Thyroid gland (tissue), 4 donors: ENCODE measurements around the gene ERI2. TPM values are rescaled to one million over a fixed set of nuclear protein-coding genes. Genes with fewer than 3 reads are reported as not detected.

Experiments
- DNase-seq, 2 donors: peaks; one replicate each; pipeline ENCODE4 v3.0.0-alpha.2; 2019
- H3K27ac ChIP-seq, 3 donors: fragments of 200-600 bp; sonication (generic); 1 replicate in 2 of 3; 2 replicates in 1 of 3; pipeline ENCODE4 v1.5.1; 2016 to 2019; ENCODE audit warnings: mild to moderate bottlenecking in 1 of 3, moderate library complexity in 1 of 3
- H3K27me3 ChIP-seq: fragments of 200-600 bp; sonication (generic); one replicate; pipeline ENCODE4 v1.5.1; 2019
- H3K36me3 ChIP-seq, 2 donors: fragments of 200-600 bp; sonication (generic); one replicate each; pipeline ENCODE4 v1.5.1; 2016 to 2019
- H3K4me1 ChIP-seq, 2 donors: fragments of 200-600 bp; sonication (generic); one replicate each; pipeline ENCODE4 v1.5.1; 2017 to 2019
- H3K4me3 ChIP-seq, 3 donors: fragments of 200-600 bp; sonication (generic); replicated peaks in 1 of 3; 1 replicate in 2 of 3; 2 replicates in 1 of 3; pipeline ENCODE4 v1.5.1; 2016; ENCODE audit warnings: mild to moderate bottlenecking in 1 of 3
- H3K9me3 ChIP-seq: fragments of 200-600 bp; sonication (generic); one replicate; pipeline ENCODE4 v1.5.1; 2017
- POLR2A ChIP-seq, 2 donors: fragments of 450-650 bp; IDR thresholded peaks; one replicate each; pipeline ENCODE4 v1.6.1; 2017; ENCODE audit warnings: antibody characterized with exemption in 2 of 2, mild to moderate bottlenecking in 2 of 2, moderate library complexity in 1 of 2
- WGBS, 2 donors: methylation state at CpG; one replicate each; pipeline ENCODE4 v1.1.5; 2017; 5-methylcytosine and 5-hydroxymethylcytosine counted together
- intact Hi-C: fragments of 100-400 bp; cut with DNase I; formaldehyde crosslinking; loops from one replicate; pipeline ENCODE4 v1.15.1; 2023
- small RNA-seq: library from RNA; depleted of rRNA; stranded (forward); fragments of <200 nt; gene quantifications from one replicate; pipeline ENCODE3, GENCODE V24; 2016
- total RNA-seq, 4 donors: library from RNA; depleted of rRNA; stranded (reverse); fragments of >200 nt; gene quantifications; one replicate each; pipeline ENCODE4 v1.2.3, GENCODE V29; 2016
- TF ChIP-seq, protein P1 (sequence below), 6 experiments: fragments of 200-600 bp in 3 of 6; fragments of 450-650 bp in 3 of 6; sonication (generic) in 3 of 6; IDR thresholded peaks; one replicate each; pipeline ENCODE4 v1.5.1; 2016 to 2019; ENCODE audit warnings: antibody characterized with exemption in 6 of 6, mild to moderate bottlenecking in 2 of 6, inconsistent platforms in 1 of 6, moderate library complexity in 1 of 6

The ERI2 gene
- total RNA-seq, 4 donors from 2014 or later = 22.2 to 31.4 (median 25.3) TPM

DNA sequence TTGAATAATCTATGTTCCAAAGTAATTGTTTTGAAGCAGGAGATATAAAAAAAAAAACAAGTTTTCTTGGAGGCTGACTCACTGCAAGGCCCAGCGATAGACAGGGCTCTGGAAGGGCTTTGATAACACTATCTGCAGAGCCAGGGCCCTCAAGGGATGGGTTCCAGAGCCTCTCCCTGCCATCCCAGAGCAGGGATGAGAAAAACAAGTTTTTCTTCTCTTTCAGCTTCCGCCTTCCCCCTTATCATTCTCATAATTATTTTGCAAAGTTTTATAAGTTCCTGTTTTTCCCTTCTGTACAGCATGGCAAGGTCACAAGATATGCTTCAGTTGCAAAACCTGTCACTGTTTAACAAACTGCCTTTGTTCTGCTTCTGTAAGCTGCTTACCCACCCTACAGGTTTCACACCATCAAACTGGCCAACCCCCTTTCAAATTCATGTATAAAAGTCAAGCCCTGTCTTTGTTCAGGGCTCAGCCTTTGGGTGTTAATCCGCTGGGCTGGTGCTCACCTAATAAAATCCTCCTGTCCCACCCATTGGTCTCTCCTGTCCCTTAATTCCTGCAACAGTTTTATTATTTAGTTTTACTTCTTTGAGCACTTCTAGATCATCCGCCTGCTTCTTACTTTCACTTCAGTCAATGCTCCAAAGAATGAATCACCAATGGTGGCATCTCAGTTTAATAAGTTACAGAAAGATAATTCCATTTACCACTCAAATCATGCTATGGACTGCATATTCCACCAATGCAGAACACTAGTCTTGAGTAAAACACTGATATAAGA lies 59.0 kb downstream of the ERI2 start:
- Histone ChIP-seq H3K36me3 (no peaks in the 10 kb centered on the region), H3K27ac (no peak overlapping the region), H3K4me1 (peaks cover 0 to under 1% of the 10 kb centered on the region in 2 donors), H3K4me3 (no peak overlapping the region), H3K9me3 (no peaks in the 10 kb centered on the region), H3K27me3 (no peaks in the 10 kb centered on the region)
- intact Hi-C loops = no loop called here
- WGBS, 2 donors = 86 to 90% methylated on average over 4 of the region's 4 CpGs
- no peak for TF ChIP-seq POLR2A (IDR thresholded peaks at IDR 0.05)
- TF ChIP-seq, protein P1, sequence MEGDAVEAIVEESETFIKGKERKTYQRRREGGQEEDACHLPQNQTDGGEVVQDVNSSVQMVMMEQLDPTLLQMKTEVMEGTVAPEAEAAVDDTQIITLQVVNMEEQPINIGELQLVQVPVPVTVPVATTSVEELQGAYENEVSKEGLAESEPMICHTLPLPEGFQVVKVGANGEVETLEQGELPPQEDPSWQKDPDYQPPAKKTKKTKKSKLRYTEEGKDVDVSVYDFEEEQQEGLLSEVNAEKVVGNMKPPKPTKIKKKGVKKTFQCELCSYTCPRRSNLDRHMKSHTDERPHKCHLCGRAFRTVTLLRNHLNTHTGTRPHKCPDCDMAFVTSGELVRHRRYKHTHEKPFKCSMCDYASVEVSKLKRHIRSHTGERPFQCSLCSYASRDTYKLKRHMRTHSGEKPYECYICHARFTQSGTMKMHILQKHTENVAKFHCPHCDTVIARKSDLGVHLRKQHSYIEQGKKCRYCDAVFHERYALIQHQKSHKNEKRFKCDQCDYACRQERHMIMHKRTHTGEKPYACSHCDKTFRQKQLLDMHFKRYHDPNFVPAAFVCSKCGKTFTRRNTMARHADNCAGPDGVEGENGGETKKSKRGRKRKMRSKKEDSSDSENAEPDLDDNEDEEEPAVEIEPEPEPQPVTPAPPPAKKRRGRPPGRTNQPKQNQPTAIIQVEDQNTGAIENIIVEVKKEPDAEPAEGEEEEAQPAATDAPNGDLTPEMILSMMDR (IDR thresholded peaks at IDR 0.05) = no peak
- DNase-seq = no peak

DNA sequence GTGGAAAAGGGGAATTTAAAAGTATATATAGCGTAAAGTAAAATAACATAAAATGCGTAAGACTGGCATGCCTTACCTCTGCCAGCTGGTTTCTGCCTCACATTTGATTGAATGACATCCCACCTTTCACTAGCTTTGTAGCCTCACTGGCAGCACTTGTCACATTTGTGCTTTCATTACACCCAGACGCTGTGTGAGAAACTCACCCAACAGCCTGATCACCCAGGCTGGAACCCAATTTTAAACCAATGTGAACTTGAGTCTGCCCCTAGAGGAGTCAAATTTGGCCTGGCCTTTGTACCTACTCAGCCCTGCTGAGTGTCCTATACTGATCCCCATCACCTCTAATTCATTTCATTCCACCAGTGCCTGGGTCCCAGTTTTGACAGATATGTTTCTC lies 59.8 kb downstream of the ERI2 start:
- DNase-seq = no peak
- 95 to 97% methylated on average over 3 of the region's 3 CpGs for WGBS, 2 donors
- Histone ChIP-seq H3K27me3 (no peaks in the 10 kb centered on the region), H3K36me3 (no peaks in the 10 kb centered on the region), H3K9me3 (no peaks in the 10 kb centered on the region), H3K27ac (no peak overlapping the region), H3K4me3 (no peak overlapping the region), H3K4me1 (peaks cover 0 to 4% of the 10 kb centered on the region in 2 donors)
- intact Hi-C loops = no loop called here
- TF ChIP-seq POLR2A (IDR thresholded peaks at IDR 0.05) = no peak

Small RNA genes lying within 50 kb of the gene (small RNA-seq; reads per million reads assigned to genes)
- gene RF00618 (not detected), gene RNU6-944P (not detected)

Other genes with a start within 250 kb of the ERI2 start
- gene ACSM2B, start 230.1 kb downstream of the ERI2 start, total RNA-seq = 1 to 10 TPM in 1 of 4 donors, under 1 TPM in 2, not detected in 1; 0.27 to 2.3 (median 0.33) TPM
- 1 to 10 TPM in 3 of 4 donors, not detected in 1; 1.2 to 2.3 (median 1.3) TPM for gene ACSM1, start 108.8 kb downstream of the ERI2 start, total RNA-seq
- 100 to 1,000 TPM in 1 of 4 donors, 10 to 100 TPM in 3; 76.7 to 107 (median 82.1) TPM for gene THUMPD1, start 64.7 kb downstream of the ERI2 start, total RNA-seq
- gene ACSM3, start 42.5 kb downstream of the ERI2 start, total RNA-seq = 1 to 10 TPM in 3 of 4 donors, not detected in 1; 1.2 to 1.7 (median 1.6) TPM
- gene REXO5, start 55 bp upstream of the ERI2 start, total RNA-seq = 1 to 10 TPM in 3 of 4 donors, under 1 TPM in 1; 0.78 to 3.6 (median 1.8) TPM
- 10 to 100 TPM; 10.3 to 13.7 (median 11.8) TPM for gene DCUN1D3, start 93.9 kb upstream of the ERI2 start, total RNA-seq
- 10 to 100 TPM; 32.8 to 43.7 (median 41.0) TPM for gene LYRM1, start 94.3 kb upstream of the ERI2 start, total RNA-seq